DMS114 treated with DMSO at 0.1 percent for 48 hours (cell line): ENCODE results near the gene UGT1A7.
"Not testable (repeated sequence)": the region's sequence is repeated elsewhere in the genome, so short reads cannot be mapped to it uniquely, and the experiment has no call there.

Experiments
- DNase-seq: peaks from one replicate; lab custom pipeline; 2025; ENCODE audit not compliant: unreplicated experiment; lab: John Stamatoyannopoulos, UW

UGT1A7 gene

GRCh38 chr2:233680361-233681045 lies 1.2 kb upstream of the UGT1A7 start:
- DNase-seq, result no peak

GRCh38 chr2:233684640-233685039 lies 2.9 kb downstream of the UGT1A7 start:
- DNase-seq, result no peak

- DNase-seq, result no peak
Measured at GRCh38 chr2:233686928-233687327, 5.2 kb downstream of the UGT1A7 start.

- no peak for DNase-seq
Measured at GRCh38 chr2:233688341-233688740, 6.6 kb downstream of the UGT1A7 start.

- no peak for DNase-seq
Measured at GRCh38 chr2:233689031-233689430, 7.3 kb downstream of the UGT1A7 start.

- no peak for DNase-seq
Measured at GRCh38 chr2:233689501-233689900, 7.8 kb downstream of the UGT1A7 start.

- DNase-seq, result no peak
Measured at GRCh38 chr2:233690444-233690843, 8.7 kb downstream of the UGT1A7 start.

GRCh38 chr2:233691443-233692433 lies 10.0 kb downstream of the UGT1A7 start:
- DNase-seq, result no peak

GRCh38 chr2:233692648-233693047 lies 10.9 kb downstream of the UGT1A7 start, which contains the start of gene UGT1A6:
Gene UGT1A6 (plus strand): TSS chr2:233692890. CDS start chr2:233693005, 115 bp downstream.
- DNase-seq, result no peak

GRCh38 chr2:233693963-233694362 lies 12.3 kb downstream of the UGT1A7 start:
- no peak for DNase-seq

- DNase-seq, result no peak
Measured at GRCh38 chr2:233698740-233699139, 17.0 kb downstream of the UGT1A7 start.

- no peak for DNase-seq
Measured at GRCh38 chr2:233699424-233700027, 17.8 kb downstream of the UGT1A7 start.

- DNase-seq, result no peak
Measured at GRCh38 chr2:233700028-233700635, 18.4 kb downstream of the UGT1A7 start.

- not testable (repeated sequence) for DNase-seq
Measured at GRCh38 chr2:233700842-233701241, 19.1 kb downstream of the UGT1A7 start.

- DNase-seq, result no peak
Measured at GRCh38 chr2:233702238-233702637, 20.5 kb downstream of the UGT1A7 start.

- no peak for DNase-seq
Measured at GRCh38 chr2:233705911-233706506, 24.3 kb downstream of the UGT1A7 start.

GRCh38 chr2:233706720-233707119 lies 25.0 kb downstream of the UGT1A7 start:
- no peak for DNase-seq

- no peak for DNase-seq
Measured at GRCh38 chr2:233707940-233708644, 26.4 kb downstream of the UGT1A7 start.

- DNase-seq, result no peak
Measured at GRCh38 chr2:233708942-233709341, 27.2 kb downstream of the UGT1A7 start.
